CD4-positive, alpha-beta T cell treated with Interleukin-15 for 4 hours (primary cell): ENCODE data around the gene UPF2.
"Not testable (repeated sequence)": the region's sequence is repeated elsewhere in the genome, so short reads cannot be mapped to it uniquely, and the experiment has no call there.

Experiments used
- DNase-seq: peaks from one replicate; pipeline ENCODE4 v3.0.0-alpha.2; 2020; ENCODE audit warnings: low spot score

The UPF2 gene

GRCh38 chr10:11902646-11903045 lies 140.0 kb downstream of the UPF2 start:
- DNase-seq: no peak

- DNase-seq: no peak
These were observed 140.7 kb downstream of the UPF2 start for GRCh38 chr10:11901833-11902475.

- no peak for DNase-seq
These were observed 141.2 kb downstream of the UPF2 start for GRCh38 chr10:11901454-11901832.

GRCh38 chr10:11901036-11901301 lies 141.6 kb downstream of the UPF2 start:
- no peak for DNase-seq

- DNase-seq: no peak
These were observed 143.3 kb downstream of the UPF2 start for GRCh38 chr10:11899067-11899876.

GRCh38 chr10:11898372-11899066 lies 144.1 kb downstream of the UPF2 start:
- DNase-seq: no peak

- no peak for DNase-seq
These were observed 144.6 kb downstream of the UPF2 start for GRCh38 chr10:11898033-11898371.

- no peak for DNase-seq
These were observed 145.9 kb downstream of the UPF2 start for GRCh38 chr10:11896549-11897200.

GRCh38 chr10:11895598-11895997 lies 147.0 kb downstream of the UPF2 start:
- no peak for DNase-seq

GRCh38 chr10:11895108-11895466 lies 147.5 kb downstream of the UPF2 start:
- no peak for DNase-seq

- no peak for DNase-seq
These were observed 148.1 kb downstream of the UPF2 start for GRCh38 chr10:11894381-11895107.

GRCh38 chr10:11893749-11894278 lies 148.8 kb downstream of the UPF2 start:
- no peak for DNase-seq

- DNase-seq: no peak
These were observed 150.7 kb downstream of the UPF2 start for GRCh38 chr10:11891776-11892486.

GRCh38 chr10:11889263-11889662 lies 153.3 kb downstream of the UPF2 start:
- not testable (repeated sequence) for DNase-seq

- no peak for DNase-seq
These were observed 155.0 kb downstream of the UPF2 start for GRCh38 chr10:11887381-11888227.

- DNase-seq: no peak
These were observed 155.8 kb downstream of the UPF2 start for GRCh38 chr10:11886851-11887250.

- DNase-seq: no peak
These were observed 156.5 kb downstream of the UPF2 start for GRCh38 chr10:11886138-11886474.

GRCh38 chr10:11885437-11886137 lies 157.0 kb downstream of the UPF2 start:
- no peak for DNase-seq

GRCh38 chr10:11884706-11885423 lies 157.7 kb downstream of the UPF2 start:
- no peak for DNase-seq
